Activated gamma-delta T cell treated with Interleukin-2 at 50 U/mL for 16 hours (primary cell): ENCODE data around the gene ARID3C.
"Not testable (repeated sequence)": the region's sequence is repeated elsewhere in the genome, so short reads cannot be mapped to it uniquely, and the experiment has no call there.

Experiments
- DNase-seq: peaks from one replicate; pipeline ENCODE4 v3.0.0-alpha.2; 2020

Gene ARID3C

GRCh38 chr9:34651876-34652601, 23.2 kb upstream of the ARID3C start, which contains the start of gene IL11RA:
TSS of gene IL11RA (plus strand) at chr9:34652185. CDS start at chr9:34655218, 3,033 bp downstream.
- no peak for DNase-seq

GRCh38 chr9:34651321-34651720, 22.5 kb upstream of the ARID3C start:
- no peak for DNase-seq

- no peak for DNase-seq
Observed at GRCh38 chr9:34650816-34651215, 21.9 kb upstream of the ARID3C start.

GRCh38 chr9:34648673-34649072, 19.8 kb upstream of the ARID3C start:
- DNase-seq: no peak

- DNase-seq: no peak
Observed at GRCh38 chr9:34647651-34648050, 18.8 kb upstream of the ARID3C start.

- no peak for DNase-seq
Observed at GRCh38 chr9:34647084-34647403, 18.2 kb upstream of the ARID3C start.

GRCh38 chr9:34646211-34647083, 17.6 kb upstream of the ARID3C start, which contains the start of gene GALT:
TSS of gene GALT (plus strand) at chr9:34646675. CDS start at chr9:34646705, 30 bp downstream.
- DNase-seq: peak; percentile 97

GRCh38 chr9:34644766-34645314, 16.0 kb upstream of the ARID3C start:
- DNase-seq: no peak

- DNase-seq: no peak
Observed at GRCh38 chr9:34642679-34643078, 13.8 kb upstream of the ARID3C start.

- DNase-seq: not testable (repeated sequence)
Observed at GRCh38 chr9:34639322-34639721, 10.5 kb upstream of the ARID3C start.

- DNase-seq: no peak
Observed at GRCh38 chr9:34638138-34638445, 9.2 kb upstream of the ARID3C start.

- DNase-seq: peak; percentile 92
Observed at GRCh38 chr9:34637356-34638137, 8.7 kb upstream of the ARID3C start, which contains the start of gene SIGMAR1. TSS of gene SIGMAR1 (minus strand) at chr9:34637787. CDS start at chr9:34637697, 90 bp downstream.

- no peak for DNase-seq
Observed at GRCh38 chr9:34636791-34637355, 8.0 kb upstream of the ARID3C start.

GRCh38 chr9:34635556-34635955, 6.7 kb upstream of the ARID3C start:
- DNase-seq: no peak

- no peak for DNase-seq
Observed at GRCh38 chr9:34634551-34635248, 5.8 kb upstream of the ARID3C start.

- peak; percentile 73 for DNase-seq
Observed at GRCh38 chr9:34633851-34634550, 5.1 kb upstream of the ARID3C start.

- DNase-seq: no peak
Observed at GRCh38 chr9:34633166-34633565, 4.3 kb upstream of the ARID3C start.

- no peak for DNase-seq
Observed at GRCh38 chr9:34630402-34631154, 1.7 kb upstream of the ARID3C start.

GRCh38 chr9:34629491-34629808, 584 bp upstream of the ARID3C start:
- DNase-seq: no peak
